H9 (cell line): ENCODE results near the gene KCTD4. TPM values are rescaled to one million over a fixed set of nuclear protein-coding genes. Genes with fewer than 3 reads are reported as not detected.

Experiments
- DNase-seq: peaks from one replicate; pipeline ENCODE4 v3.0.0-alpha.2; 2017
- H2AFZ ChIP-seq: one replicate; pipeline ENCODE4 v1.6.1; 2013; ENCODE audit warnings: mild to moderate bottlenecking, low read length, control low read depth, moderate library complexity
- H2AK5ac ChIP-seq: 2 replicates; pipeline ENCODE4 v1.6.1; 2013; ENCODE audit warnings: low read length, control low read depth, mixed read lengths; ENCODE audit not compliant: insufficient read length
- H2BK120ac ChIP-seq: one replicate; pipeline ENCODE4 v1.6.1; 2013; ENCODE audit warnings: low read depth, mild to moderate bottlenecking, low read length, control low read depth, inconsistent platforms; ENCODE audit not compliant: poor library complexity, severe bottlenecking
- H2BK12ac ChIP-seq: 2 replicates; pipeline ENCODE4 v1.6.1; 2013; ENCODE audit warnings: low read length, control low read depth, mixed read lengths, low read depth; ENCODE audit not compliant: insufficient read length
- H2BK15ac ChIP-seq: 2 replicates; pipeline ENCODE4 v1.6.1; 2013; ENCODE audit warnings: low read depth, low read length, control low read depth
- H2BK20ac ChIP-seq: one replicate; pipeline ENCODE4 v1.6.1; 2013; ENCODE audit warnings: low read depth, mild to moderate bottlenecking, low read length, control low read depth, inconsistent platforms; ENCODE audit not compliant: poor library complexity, severe bottlenecking
- H2BK5ac ChIP-seq: 2 replicates; pipeline ENCODE4 v1.6.1; 2013; ENCODE audit warnings: low read length, control low read depth, mixed read lengths; ENCODE audit not compliant: insufficient read length
- H3K14ac ChIP-seq: 2 replicates; pipeline ENCODE4 v1.6.1; 2013; ENCODE audit warnings: low read length, control low read depth; ENCODE audit not compliant: insufficient read depth
- H3K18ac ChIP-seq: 2 replicates; pipeline ENCODE4 v1.6.1; 2013; ENCODE audit warnings: low read depth, mild to moderate bottlenecking, mixed read lengths, low read length, control low read depth; ENCODE audit not compliant: insufficient read length
- H3K23ac ChIP-seq: 2 replicates; pipeline ENCODE4 v1.6.1; 2013; ENCODE audit warnings: low read length, control low read depth, mixed read lengths, low read depth; ENCODE audit not compliant: insufficient read length
- H3K23me2 ChIP-seq: 2 replicates; pipeline ENCODE4 v1.6.1; 2013; ENCODE audit warnings: low read depth, mild to moderate bottlenecking, mixed read lengths, low read length, control low read depth; ENCODE audit not compliant: insufficient read length, poor library complexity, severe bottlenecking
- H3K27ac ChIP-seq: 2 replicates; pipeline ENCODE4 v1.5.1; 2013; ENCODE audit warnings: low read length, control low read depth, mixed read lengths, low read depth; ENCODE audit not compliant: insufficient read length
- H3K27me3 ChIP-seq: 2 replicates; pipeline ENCODE4 v1.6.1; 2013; ENCODE audit warnings: low read length, control low read depth, inconsistent platforms; ENCODE audit not compliant: insufficient read depth
- H3K4ac ChIP-seq: 2 replicates; pipeline ENCODE4 v1.6.1; 2013; ENCODE audit warnings: low read depth, mild to moderate bottlenecking, control low read depth, inconsistent platforms, low read length, moderate library complexity
- H3K4me1 ChIP-seq: 2 replicates; pipeline ENCODE4 v1.6.1; 2013; ENCODE audit warnings: low read length, control low read depth, inconsistent platforms; ENCODE audit not compliant: insufficient read depth
- H3K4me2 ChIP-seq: 2 replicates; pipeline ENCODE4 v1.6.1; 2013; ENCODE audit warnings: low read length, control low read depth, mixed read lengths; ENCODE audit not compliant: insufficient read length, insufficient read depth
- H3K56ac ChIP-seq: 2 replicates; pipeline ENCODE4 v1.6.1; 2013; ENCODE audit warnings: low read depth, mild to moderate bottlenecking, mixed read lengths, low read length, control low read depth; ENCODE audit not compliant: insufficient read length
- H3K79me1 ChIP-seq: 2 replicates; pipeline ENCODE4 v1.6.1; 2013; ENCODE audit warnings: low read depth, mild to moderate bottlenecking, moderate library complexity, low read length, control low read depth, inconsistent platforms; ENCODE audit not compliant: insufficient read depth, poor library complexity, severe bottlenecking
- H3K79me2 ChIP-seq: 2 replicates; pipeline ENCODE4 v1.6.1; 2013; ENCODE audit warnings: low read length, control low read depth, inconsistent platforms; ENCODE audit not compliant: insufficient read depth
- H3K9ac ChIP-seq: 2 replicates; pipeline ENCODE4 v1.6.1; 2013; ENCODE audit warnings: low read length, control low read depth, mixed read lengths; ENCODE audit not compliant: insufficient read length; ENCODE audit errors: extremely low read depth
- H3K9me3 ChIP-seq: one replicate; pipeline ENCODE4 v1.6.1; 2013; ENCODE audit warnings: low read depth, low read length, inconsistent platforms; ENCODE audit not compliant: control insufficient read depth
- H3T11ph ChIP-seq: one replicate; pipeline ENCODE4 v1.6.1; 2013; ENCODE audit warnings: mild to moderate bottlenecking, low read length, control low read depth, inconsistent platforms
- H4K20me1 ChIP-seq: one replicate; pipeline ENCODE4 v1.6.1; 2013; ENCODE audit not compliant: control insufficient read depth, insufficient read length, insufficient read depth
- H4K5ac ChIP-seq: 2 replicates; pipeline ENCODE4 v1.6.1; 2013; ENCODE audit warnings: low read depth, mild to moderate bottlenecking, mixed read lengths, low read length, control low read depth; ENCODE audit not compliant: insufficient read length
- H4K8ac ChIP-seq: replicated peaks from 2 replicates; pipeline ENCODE4 v1.6.1; 2013; ENCODE audit warnings: low read length, control low read depth, mixed read lengths, low read depth; ENCODE audit not compliant: insufficient read length
- H4K91ac ChIP-seq: 2 replicates; pipeline ENCODE4 v1.6.1; 2013; ENCODE audit warnings: low read depth, mild to moderate bottlenecking, moderate library complexity, mixed read lengths, low read length, control low read depth; ENCODE audit not compliant: insufficient read length
- H3K27ac Mint-ChIP-seq, 3 experiments: 2 replicates in 2 of 3; 3 replicates in 1 of 3; pipeline ENCODE4 v1.8.0; 2020 to 2021; ENCODE audit warnings: mixed read lengths in 3 of 3, mild to moderate bottlenecking in 1 of 3, moderate library complexity in 1 of 3
- H3K27me3 Mint-ChIP-seq: 2 replicates; pipeline ENCODE4 v1.8.0; 2021; ENCODE audit warnings: low read depth, mild to moderate bottlenecking, moderate library complexity, mixed read lengths
- H3K36me3 Mint-ChIP-seq, 3 experiments: 2 replicates in 2 of 3; 3 replicates in 1 of 3; pipeline ENCODE4 v1.8.0; 2020 to 2021; ENCODE audit warnings: low read depth in 3 of 3, mixed read lengths in 3 of 3; ENCODE audit not compliant: insufficient read depth in 1 of 3
- H3K4me1 Mint-ChIP-seq, 2 experiments: 2 replicates each; pipeline ENCODE4 v1.8.0; 2020; ENCODE audit warnings: mixed read lengths in 2 of 2
- H3K4me3 Mint-ChIP-seq, 2 experiments: 2 replicates in 1 of 2; 3 replicates in 1 of 2; pipeline ENCODE4 v1.8.0; 2020 to 2021; ENCODE audit warnings: mild to moderate bottlenecking in 2 of 2, mixed read lengths in 2 of 2, moderate library complexity in 1 of 2
- H3K9me3 Mint-ChIP-seq, 2 experiments: 2 replicates in 1 of 2; 3 replicates in 1 of 2; pipeline ENCODE4 v1.8.0; 2020; ENCODE audit warnings: mild to moderate bottlenecking in 2 of 2, mixed read lengths in 2 of 2, moderate library complexity in 1 of 2
- CTCF ChIP-seq: fragments of 200-600 bp; sonication (generic); conservative IDR thresholded peaks from 3 replicates; pipeline ENCODE4 v1.8.0; 2021; ENCODE audit warnings: antibody characterized with exemption, mild to moderate bottlenecking
- WGBS: extraction: QIAGEN DNeasy Blood & Tissue Kit; methylation state at CpG from one replicate; pipeline ENCODE4 v1.1.7; 2013; ENCODE audit warnings: missing lambda C conversion rate, low lambda C conversion rate, mixed read lengths; ENCODE audit not compliant: insufficient read length; ENCODE audit errors: extremely low coverage; 5-methylcytosine and 5-hydroxymethylcytosine counted together
- total RNA-seq: library from RNA; stranded (reverse); gene quantifications from 2 replicates; pipeline ENCODE4 v1.2.1, GENCODE V29; 2021

The KCTD4 gene
- total RNA-seq, 1 experiment from 2014 or later = not detected

DNA sequence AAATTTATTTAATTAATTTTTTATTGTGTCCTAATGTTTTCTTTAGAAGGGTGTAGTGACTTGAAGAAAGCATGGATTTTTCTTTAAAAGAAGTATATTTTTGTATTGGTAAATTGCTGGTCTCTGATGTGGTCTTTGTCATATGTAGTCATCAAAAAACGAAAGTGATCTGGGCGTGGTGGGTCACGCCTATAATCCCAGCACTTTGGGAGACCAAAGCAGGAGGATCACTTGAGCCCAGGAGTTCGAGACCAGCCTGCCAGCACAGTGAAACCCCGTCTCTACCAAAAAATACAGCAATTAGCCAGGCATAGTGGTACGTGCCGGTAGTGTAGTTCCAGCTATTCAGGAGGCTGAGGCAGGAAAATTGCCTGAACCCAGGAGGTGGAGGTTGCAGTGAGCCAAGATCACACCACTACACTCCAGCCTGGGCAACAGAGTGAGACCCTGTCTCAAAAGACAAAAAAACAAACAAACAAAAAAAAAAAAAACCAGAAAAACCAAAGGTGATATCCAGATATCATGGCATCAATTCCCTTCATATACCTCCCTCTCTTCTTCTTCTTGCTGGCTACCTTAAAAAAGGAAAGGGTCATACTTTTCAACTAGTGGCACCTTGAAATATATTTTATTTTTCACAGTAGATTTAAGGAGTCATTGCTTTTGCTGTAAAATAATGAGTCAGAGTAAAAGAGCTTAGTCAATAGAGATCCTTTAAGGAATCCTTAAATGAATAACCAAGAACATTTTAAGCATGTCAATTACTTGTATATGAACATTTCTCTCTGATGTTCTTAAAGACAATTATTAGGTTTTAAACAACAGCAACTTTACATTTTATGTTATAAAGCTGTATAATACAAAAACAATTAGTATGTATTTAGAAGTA, 19.9 kb downstream of the KCTD4 start:
- no peaks in the 10 kb centered on the region for H3K23me2 ChIP-seq
- H4K8ac ChIP-seq = no peak overlapping the region
- no peaks in the 10 kb centered on the region for H3K9me3 ChIP-seq
- H2AFZ ChIP-seq = no peak overlapping the region
- no peaks in the 10 kb centered on the region for H3K79me1 ChIP-seq
- no peaks in the 10 kb centered on the region for H3K79me2 ChIP-seq
- H4K20me1 ChIP-seq = peaks cover 3% of the 10 kb centered on the region
- no peak for TF ChIP-seq CTCF
- H3K18ac ChIP-seq = no peak overlapping the region
- Mint-ChIP-seq H3K4me1 (peaks cover 0 to 5% of the 10 kb centered on the region in 2 experiments; a peak in 1 of 4 replicates), H3K36me3 (peaks cover 0 to 4% (median 2%) of the 10 kb centered on the region in 3 experiments; a peak in 4 of 7 replicates), H3K9me3 (no peaks in the 10 kb centered on the region), H3K27ac (no peak overlapping the region), H3K4me3 (no peak overlapping the region), H3K27me3 (no peaks in the 10 kb centered on the region)
- H2BK120ac ChIP-seq = no peak overlapping the region
- H3K4me2 ChIP-seq = no peak overlapping the region
- no peak overlapping the region for H3K9ac ChIP-seq
- H3K23ac ChIP-seq = no peak overlapping the region
- H3K27ac ChIP-seq = no peak overlapping the region
- no peak overlapping the region for H2BK15ac ChIP-seq
- H2BK5ac ChIP-seq = no peak overlapping the region
- WGBS = no CpG with 5 or more reads among the region's 7 CpGs
- no peak overlapping the region for H2BK12ac ChIP-seq
- H3K4ac ChIP-seq = no peak overlapping the region
- no peak overlapping the region for H3K14ac ChIP-seq
- H3K4me1 ChIP-seq = no peaks in the 10 kb centered on the region
- DNase-seq = no peak
- H3K56ac ChIP-seq = no peak overlapping the region
- H3K27me3 ChIP-seq = no peaks in the 10 kb centered on the region
- H2AK5ac ChIP-seq = no peak overlapping the region
- H4K5ac ChIP-seq = no peak overlapping the region
- H2BK20ac ChIP-seq = no peak overlapping the region
- no peak overlapping the region for H3T11ph ChIP-seq
- H4K91ac ChIP-seq = no peak overlapping the region
